ENCODE results near the gene INPP5D.
"Not testable (repeated sequence)": the region's sequence is repeated elsewhere in the genome, so short reads cannot be mapped to it uniquely, and the experiment has no call there.

The INPP5D gene

DNA sequence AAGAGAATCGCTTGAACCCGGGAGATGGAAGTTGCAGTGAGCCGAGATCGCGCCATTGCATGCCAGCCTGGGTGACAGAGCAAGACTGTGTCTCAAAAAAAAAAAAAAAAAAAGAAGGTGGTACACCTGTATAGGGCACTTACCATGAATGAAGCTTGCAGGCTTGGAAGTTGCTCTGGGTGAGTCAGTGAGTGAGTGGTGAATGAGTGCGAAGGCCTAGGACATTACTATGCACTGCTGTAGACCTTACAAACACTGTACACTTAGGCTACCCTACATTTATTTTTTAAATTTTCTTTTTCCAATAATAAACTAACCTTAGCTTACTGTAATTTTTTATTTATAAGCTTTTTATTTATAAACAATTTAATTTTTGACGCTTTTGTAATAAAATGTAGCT lies 113.0 kb downstream of the INPP5D start:
- no peak for DNase-seq (ENCODE audit: low read depth in 2 of 2)

DNA sequence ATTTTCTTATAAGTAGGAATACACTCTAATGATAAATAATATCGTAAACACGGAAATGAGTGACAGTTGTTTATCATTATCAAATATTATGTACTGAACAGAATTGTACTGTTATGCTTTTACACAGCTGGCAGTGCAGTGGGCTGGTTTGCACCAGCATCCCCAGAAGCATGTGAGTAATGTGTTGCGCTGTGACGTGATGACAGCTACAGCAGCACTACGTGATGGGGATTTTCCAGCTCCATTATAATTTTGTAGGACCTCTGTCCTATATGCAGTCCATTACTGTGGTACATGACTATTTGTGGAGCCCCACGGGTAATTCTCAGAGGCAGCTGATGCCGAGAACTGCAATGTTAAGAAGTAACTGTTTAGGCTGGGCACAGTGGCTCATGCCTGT lies 114.0 kb downstream of the INPP5D start:
- no peak for DNase-seq (ENCODE audit: low read depth in 2 of 2)

DNA sequence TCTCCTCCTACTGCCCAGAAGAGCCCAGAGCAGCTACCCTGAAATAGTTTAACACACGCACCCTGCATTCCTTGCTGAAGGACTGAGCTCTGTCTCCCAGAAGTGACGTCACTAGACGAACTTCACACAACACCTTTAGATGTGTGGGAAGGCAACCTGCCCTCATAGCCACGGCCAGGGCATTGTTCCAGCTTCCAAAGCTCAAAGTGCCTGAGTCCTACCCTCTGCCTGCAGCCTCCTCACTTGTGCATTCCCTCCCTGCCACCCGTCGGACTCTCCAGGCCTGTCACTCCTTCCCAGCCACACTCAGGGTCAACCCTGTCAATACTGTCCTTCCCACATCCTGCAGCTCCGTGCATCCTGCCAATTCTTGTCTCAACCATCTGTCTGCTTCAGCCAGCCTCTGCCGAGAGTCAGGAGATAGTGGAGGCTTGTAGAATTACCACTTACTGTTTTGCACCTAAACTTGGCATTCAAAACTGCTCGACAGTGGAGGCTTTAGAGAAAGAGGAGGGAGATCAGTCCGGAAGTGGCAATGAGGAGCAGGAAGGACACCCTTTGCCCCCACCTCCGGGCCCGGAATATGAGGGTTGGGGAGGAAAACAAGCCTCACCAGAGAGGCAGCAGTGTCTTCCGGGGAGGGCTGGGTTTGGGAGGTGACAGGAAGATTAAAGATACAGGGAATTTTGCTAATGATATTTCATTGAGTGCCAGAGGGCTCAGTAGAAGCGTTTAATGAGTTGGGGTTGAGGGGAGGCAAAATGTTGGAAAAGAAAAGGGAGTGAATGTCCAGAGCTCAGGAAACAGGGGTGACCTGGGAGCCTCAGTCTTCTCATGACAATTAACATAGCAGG lies 119.1 kb downstream of the INPP5D start:
- no peak for DNase-seq (ENCODE audit: low read depth in 2 of 2)

DNA sequence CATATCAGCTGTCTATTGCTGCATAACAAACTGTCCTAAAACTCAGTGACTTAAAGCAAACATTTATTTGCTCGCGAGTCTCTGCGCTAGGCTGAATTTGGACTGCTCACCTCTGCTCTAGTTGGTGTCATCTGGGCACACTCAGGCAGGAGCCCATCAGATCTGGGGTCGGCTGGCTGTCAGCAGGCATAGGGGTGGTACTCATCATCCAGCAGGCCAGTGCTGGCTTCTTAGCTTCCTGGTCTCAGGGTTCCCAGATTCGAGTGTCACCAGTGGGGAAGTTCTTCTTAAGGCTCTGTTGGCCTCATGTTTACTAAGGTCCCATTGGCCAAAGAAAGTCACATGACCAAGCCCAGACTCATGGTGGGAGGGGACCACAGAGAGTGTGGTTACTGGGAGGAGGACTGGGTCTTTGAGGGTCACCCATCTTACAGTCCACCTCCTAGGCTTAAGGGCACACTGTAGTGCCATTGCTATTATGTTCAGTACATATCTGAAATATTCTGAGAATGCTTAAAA lies 119.8 kb downstream of the INPP5D start:
- DNase-seq (ENCODE audit: low read depth in 2 of 2), result no peak

DNA sequence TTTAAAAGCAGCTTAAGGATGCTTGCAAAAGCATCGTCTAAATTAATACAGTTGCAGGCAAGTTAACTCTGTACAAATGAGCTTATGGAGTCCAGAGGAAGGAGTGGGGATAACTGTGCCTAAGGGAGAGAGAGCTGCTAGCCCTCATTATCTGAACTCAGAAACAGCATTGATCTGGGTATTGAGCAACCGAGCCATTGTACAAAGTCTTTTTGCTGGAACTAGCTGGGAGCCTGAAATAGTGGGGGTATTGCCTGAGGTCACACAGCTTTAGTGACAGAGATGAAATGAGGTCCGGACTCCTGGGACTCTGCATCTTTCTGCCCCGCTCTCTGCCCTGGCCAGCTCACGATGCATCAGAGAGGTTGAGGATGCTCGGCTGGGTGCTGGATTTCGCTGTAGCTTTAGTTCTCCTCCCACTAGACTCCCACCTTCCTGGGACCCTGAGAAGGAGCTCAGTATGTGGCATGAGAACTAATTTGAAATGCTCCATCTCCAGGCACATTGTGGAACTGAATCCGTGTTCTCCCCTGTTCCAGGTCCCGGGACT lies 123.8 kb downstream of the INPP5D start:
- no peak for DNase-seq (ENCODE audit: low read depth in 2 of 2)

DNA sequence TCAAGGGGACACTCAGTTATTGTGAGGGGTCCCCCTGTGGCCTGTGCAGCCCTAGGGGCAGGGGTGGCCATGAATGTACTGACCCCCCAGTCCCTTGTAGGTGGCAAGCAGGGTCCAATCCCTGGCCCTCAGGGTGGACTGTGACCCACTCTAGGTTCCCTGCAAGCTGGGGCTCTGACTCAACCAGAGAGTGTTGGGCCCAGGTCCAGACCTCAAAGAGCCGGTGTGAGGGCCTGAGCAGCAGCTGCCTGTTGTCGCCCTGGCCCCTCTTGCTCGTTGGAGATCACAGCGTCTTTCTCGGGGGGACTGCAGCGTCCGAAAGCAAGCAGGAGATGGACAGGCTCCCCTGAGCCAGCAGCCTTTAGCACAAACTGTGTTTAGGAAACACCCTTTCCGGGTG lies 124.5 kb downstream of the INPP5D start:
- no peak for DNase-seq (ENCODE audit: low read depth in 2 of 2)

DNA sequence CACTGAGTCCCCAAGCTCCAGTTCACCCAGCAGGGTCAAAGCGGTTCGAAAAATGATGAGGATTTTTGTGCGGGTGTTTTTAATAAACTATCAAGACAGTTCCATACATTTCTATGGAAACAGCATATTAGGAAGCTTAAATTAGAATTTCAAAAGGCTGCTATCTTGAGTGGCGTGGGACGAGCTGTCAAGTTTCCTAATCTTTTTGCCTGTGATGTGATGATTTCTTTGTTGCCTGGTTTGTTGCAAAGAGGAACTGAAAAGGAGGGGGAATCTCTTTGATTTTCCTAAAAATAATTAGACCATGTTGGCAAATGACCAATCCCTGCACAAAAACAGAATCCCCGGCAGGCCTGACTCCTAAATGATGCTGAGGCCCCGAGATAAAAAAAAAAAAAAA lies 125.2 kb downstream of the INPP5D start:
- DNase-seq (ENCODE audit: low read depth in 2 of 2), result no peak

DNA sequence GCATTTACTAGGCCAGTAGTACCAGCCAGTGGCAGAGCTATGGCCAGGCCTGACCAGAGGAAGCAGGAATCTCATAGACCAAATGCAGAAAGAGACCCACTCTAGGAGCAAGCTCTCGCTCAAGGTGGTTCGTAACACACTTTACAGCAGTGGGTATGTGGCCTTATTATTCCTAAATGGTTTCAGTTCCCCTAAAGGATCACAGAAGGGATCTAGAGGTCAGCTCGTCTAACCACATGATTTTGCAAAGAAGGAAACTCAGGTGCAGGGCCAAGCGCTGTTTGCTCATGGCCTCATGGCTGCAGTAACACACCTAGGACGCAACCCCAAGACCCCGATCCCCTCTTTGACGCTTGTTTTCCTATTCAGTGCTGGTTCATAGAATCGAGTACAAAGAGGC lies 125.8 kb downstream of the INPP5D start:
- no peak for DNase-seq (ENCODE audit: low read depth in 2 of 2)

DNA sequence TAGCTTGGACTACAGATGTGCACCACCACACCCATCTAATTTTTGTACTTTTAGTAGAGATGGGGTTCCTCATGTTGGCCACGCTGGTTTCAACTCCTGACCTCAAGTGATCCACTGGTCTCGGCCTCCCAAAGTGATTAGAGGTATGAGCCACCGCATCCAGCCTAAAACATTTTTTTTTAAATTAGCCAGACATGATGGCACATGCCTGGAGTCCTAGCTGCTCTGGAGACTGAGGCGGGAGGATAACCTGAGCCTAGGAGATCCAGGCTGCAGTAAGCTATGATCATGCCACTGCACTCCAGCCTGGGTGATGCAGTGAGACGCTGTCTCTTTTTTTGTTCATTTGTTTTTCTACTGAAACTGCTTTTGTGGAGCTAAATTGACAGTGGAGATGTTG lies 126.7 kb downstream of the INPP5D start:
- no peak for DNase-seq (ENCODE audit: low read depth in 2 of 2)

DNA sequence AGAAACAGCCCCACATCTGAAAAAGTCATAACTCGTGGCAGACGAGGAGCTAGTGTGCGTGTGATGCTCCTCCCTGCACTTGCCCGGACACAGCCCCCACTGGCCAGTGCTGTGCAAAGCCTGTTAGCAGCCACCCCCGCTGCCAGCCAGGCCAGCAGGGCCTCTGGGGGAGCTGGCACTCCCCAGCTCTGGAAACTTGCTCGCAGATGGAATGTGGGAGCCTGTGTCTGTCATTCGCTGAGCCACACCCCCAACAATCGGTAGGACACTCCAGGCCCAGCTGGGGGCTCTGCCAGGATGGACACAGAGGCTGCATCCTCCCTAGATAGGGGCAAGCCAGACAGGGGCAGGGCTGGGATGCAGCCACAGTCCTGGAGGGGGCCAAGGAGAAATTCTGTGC lies 128.9 kb downstream of the INPP5D start:
- no peak for DNase-seq (ENCODE audit: low read depth in 2 of 2)

DNA sequence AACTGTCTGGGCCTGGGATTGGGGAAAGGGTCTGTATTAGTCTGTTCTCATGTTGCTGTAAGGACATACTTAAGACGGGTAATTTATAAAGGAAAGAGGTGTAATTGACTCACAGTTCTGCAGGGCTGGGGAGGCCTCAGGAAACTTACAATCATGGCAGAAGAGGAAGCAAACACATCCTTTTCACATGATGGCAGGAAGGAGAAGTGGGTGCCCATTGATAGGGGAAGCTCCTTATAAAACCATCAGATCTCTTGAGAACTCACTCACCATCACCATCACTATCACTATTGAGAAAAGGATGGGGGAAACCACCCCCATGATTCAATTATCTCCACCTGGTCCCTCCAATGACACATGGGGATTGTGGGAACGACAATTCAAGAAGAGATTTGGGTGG lies 130.9 kb downstream of the INPP5D start:
- DNase-seq (ENCODE audit: low read depth in 2 of 2), result not testable (repeated sequence)

DNA sequence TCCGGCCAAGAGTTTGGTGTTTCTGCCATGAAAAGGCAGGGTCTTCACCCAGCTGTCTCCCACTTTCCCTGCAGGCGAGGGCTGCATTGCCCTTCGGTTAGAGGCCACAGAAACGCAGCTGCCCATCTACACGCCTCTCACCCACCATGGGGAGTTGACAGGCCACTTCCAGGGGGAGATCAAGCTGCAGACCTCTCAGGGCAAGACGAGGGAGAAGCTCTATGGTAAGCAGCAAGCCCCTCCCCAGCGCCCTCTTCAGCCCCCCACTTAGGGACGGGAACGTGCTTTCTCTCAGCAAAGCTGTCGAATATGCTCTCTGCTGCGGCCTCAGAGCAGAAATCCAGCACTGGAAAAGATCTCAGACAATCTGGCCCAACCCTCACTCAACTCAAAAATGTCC lies 133.6 kb downstream of the INPP5D start:
- DNase-seq (ENCODE audit: low read depth in 2 of 2), result no peak

DNA sequence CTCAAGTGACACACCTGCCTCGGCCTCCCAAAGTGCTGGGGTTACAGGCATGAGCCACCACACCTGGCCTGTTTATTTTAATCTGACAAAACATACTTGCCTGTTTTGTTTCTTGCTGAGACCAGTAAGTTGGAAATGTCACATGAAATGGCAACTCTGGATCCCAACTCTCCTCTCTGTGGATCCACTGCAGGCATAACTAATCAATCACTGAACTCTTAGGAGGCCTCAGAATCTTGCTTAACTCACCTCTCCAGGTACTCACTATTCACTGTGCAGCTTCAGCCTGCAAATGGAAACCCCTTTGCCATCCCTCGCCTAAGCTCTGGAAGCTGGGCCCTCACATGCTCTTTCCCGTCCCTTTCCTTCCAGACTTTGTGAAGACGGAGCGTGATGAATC lies 134.9 kb downstream of the INPP5D start:
- DNase-seq (ENCODE audit: low read depth in 2 of 2), result no peak

DNA sequence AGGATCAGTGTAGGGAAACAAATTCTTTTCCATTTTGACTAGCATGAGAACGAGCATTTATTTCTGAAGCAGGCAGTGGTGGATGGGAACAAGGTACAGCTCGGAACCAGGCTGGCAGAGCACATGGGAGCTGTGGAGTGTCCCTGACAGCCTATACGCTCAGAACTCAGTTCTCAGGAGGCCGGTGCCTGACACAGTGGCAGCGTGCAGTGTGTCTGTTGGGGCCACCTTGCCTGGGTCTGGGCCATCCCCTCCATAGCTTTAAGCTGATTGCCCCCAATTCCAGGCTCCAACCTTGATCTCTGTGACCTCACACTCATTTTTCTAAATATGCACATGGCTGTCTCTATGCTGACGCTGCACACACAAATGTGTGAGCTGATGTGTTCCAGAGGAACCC lies 136.9 kb downstream of the INPP5D start:
- DNase-seq (ENCODE audit: low read depth in 2 of 2), result no peak

DNA sequence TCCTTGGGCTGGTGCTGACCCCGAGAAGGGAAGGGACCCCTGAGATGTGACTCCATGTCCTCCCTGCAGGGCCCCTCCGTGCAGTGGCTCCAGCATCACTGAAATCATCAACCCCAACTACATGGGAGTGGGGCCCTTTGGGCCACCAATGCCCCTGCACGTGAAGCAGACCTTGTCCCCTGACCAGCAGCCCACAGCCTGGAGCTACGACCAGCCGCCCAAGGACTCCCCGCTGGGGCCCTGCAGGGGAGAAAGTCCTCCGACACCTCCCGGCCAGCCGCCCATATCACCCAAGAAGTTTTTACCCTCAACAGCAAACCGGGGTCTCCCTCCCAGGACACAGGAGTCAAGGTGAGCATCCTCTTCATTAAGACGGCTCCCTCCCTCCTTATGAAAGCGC lies 137.9 kb downstream of the INPP5D start:
- no peak for DNase-seq (ENCODE audit: low read depth in 2 of 2)

DNA sequence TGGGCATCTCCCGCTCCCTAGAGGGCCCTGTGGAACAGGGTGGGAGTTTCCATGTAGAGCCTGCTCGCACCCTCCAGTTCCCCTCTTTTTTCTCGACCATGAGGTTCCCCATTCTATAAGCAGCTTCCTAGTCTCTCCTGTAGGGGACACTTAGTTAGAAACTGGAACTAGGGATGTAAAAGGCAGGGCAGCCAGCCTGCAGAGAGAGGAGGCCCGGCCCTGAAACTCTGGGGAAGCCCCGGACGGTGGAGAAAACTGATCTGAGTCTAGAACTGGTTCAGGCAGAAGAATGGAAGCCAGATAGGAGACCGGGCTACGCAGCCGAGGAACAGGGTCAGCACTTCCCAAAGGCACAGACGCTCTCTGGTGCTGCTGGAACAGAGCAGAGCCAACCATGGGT lies 139.7 kb downstream of the INPP5D start:
- no peak for DNase-seq (ENCODE audit: low read depth in 2 of 2)

DNA sequence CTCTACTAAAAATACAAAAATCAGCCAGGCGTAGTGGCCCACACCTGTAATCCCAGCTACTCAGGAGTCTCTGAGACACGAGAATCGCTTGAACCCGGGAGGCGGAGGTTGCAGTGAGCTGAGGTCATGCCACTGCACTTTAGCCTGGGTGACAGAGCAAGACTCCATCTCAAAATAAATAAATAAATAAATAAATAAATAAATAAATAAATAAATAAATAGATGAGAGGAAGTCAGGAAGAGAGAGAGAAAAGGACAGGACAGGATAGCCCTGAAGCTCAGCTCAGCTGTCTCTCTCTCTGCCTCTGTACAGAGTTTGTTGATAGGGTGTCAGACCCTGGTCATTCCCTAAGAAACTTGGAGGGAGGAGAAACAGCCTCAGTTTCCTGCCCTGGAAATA lies 140.6 kb downstream of the INPP5D start:
- DNase-seq (ENCODE audit: low read depth in 2 of 2), result not testable (repeated sequence)

DNA sequence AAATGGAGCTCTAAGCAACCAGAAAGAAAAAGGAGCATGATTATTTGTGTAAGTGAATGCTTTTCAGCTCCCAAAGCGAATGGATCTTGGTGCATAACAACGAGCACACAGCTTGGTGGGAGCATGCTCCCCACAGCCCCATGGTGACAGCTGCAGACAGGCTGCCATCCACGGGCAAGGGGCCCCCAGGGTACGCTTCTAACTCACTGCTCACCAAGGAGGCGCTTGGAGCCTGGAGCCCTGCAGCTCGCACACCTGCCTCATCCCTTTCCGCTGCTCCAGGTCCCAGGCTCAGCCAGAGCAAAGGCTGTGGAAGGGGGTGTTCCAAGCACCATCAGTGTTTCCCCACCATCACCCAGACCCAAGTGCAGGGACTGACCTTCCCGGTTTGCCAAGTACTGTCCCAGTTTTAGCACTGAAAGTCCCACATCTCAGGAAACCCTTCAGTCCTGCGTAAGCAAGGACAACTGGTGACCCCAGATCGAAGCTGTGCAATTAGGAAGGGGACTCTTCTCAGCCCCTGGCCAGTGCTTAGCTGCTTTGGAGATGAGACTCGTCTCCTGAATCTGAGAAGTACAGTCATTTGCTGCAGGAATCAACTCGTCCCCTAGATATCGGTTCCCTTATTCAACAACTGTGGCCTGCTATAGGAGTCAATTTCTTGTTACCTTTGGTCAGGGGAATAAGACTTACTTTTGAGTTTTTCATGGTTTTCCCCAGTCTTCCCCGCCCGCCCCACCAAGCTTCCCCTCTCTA lies 141.3 kb downstream of the INPP5D start:
- DNase-seq (ENCODE audit: low read depth in 2 of 2), result no peak

DNA sequence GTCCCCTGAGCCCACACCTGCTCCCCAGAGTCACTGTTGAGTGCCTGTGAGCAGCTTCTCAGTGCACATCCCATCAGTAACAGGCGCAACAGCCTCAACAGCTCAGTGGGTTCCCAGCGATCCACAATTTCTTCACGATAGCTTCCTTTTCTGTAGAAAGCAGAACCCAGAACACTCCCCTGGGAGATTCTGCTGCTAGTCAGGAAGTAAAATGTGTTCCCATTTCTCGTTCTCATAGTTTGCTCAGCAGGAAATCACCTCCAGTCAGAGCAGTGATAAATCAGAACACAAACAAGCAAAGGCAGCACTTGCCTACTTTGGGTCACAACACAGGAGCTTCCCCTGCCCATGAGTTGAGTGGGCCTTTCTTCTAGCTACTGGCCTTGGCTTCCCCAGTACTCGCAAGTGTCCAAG lies 142.4 kb downstream of the INPP5D start:
- DNase-seq (ENCODE audit: low read depth in 2 of 2), result no peak

DNA sequence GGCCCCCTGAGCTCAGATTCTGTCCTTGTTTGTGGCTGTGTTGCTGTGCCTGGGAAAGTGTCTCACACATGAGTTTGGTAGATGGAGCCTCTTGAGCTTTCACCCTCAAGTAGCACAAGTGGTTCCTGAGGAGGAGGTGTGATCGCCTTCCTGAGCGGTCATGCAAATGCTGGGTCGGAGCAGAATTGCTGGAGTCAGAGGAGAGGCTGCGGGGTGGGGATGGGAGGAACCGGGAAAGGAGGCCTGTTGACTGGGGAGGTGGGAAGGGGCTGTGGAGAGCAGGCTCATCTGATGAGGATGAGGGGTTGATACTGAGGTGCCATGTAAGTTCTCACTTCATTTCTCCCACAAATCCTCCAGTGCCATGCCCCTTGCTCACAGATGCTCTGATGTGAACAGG lies 142.9 kb downstream of the INPP5D start:
- no peak for DNase-seq (ENCODE audit: low read depth in 2 of 2)

DNA sequence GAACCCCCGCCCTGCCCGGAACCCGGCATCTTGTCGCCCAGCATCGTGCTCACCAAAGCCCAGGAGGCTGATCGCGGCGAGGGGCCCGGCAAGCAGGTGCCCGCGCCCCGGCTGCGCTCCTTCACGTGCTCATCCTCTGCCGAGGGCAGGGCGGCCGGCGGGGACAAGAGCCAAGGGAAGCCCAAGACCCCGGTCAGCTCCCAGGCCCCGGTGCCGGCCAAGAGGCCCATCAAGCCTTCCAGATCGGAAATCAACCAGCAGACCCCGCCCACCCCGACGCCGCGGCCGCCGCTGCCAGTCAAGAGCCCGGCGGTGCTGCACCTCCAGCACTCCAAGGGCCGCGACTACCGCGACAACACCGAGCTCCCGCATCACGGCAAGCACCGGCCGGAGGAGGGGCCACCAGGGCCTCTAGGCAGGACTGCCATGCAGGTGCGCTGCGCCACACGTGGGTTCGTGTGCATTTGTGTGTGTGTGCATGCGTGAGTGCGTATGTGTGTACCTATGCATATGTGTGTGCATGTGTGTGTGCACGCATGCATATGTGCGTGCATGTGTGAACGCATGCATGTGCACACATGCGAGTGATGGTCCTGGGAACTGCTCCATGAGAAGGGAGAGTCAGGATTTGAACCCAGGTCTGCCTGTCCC lies 144.3 kb downstream of the INPP5D start:
- DNase-seq (ENCODE audit: low read depth in 2 of 2), result no peak

All from stimulated activated CD8-positive, alpha-beta memory T cell treated with anti-CD3 and anti-CD28 coated beads, Interleukin-7, amount 100 ng/mL, for 4 hours (primary cell).